WERI-Rb-1 (cell line): ENCODE results near the gene SPPL2B.

Experiments used
- DNase-seq: peaks from one replicate; pipeline ENCODE4 v3.0.0-alpha.2; 2020
- H3K27ac ChIP-seq: fragments of 250-450 bp; sonication (Bioruptor Pico); 2 replicates; pipeline ENCODE4 v1.5.1; 2020; ENCODE audit warnings: mild to moderate bottlenecking, moderate library complexity
- H3K27me3 ChIP-seq: fragments of 250-450 bp; sonication (Bioruptor Pico); 2 replicates; pipeline ENCODE4 v1.5.1; 2021; ENCODE audit warnings: mild to moderate bottlenecking, low read depth, moderate library complexity; ENCODE audit not compliant: insufficient read depth, severe bottlenecking
- H3K36me3 ChIP-seq: fragments of 250-450 bp; sonication (Bioruptor Pico); 2 replicates; pipeline ENCODE4 v1.5.1; 2020; ENCODE audit warnings: mild to moderate bottlenecking, moderate library complexity
- H3K4me3 ChIP-seq: 2 replicates; pipeline ENCODE4 v1.5.1; 2011; ENCODE audit warnings: low read depth, mild to moderate bottlenecking, control low read depth, low read length
- H3K9me3 ChIP-seq: fragments of 250-450 bp; sonication (Bioruptor Pico); 2 replicates; pipeline ENCODE4 v1.5.1; 2021; ENCODE audit warnings: mild to moderate bottlenecking, moderate library complexity; ENCODE audit not compliant: severe bottlenecking
- TF ChIP-seq, protein P1 (sequence below): IDR thresholded peaks from 2 replicates; pipeline ENCODE4 v1.5.1; 2011; ENCODE audit warnings: low read depth, mild to moderate bottlenecking, control low read depth, inconsistent platforms, low read length

Gene SPPL2B

DNA sequence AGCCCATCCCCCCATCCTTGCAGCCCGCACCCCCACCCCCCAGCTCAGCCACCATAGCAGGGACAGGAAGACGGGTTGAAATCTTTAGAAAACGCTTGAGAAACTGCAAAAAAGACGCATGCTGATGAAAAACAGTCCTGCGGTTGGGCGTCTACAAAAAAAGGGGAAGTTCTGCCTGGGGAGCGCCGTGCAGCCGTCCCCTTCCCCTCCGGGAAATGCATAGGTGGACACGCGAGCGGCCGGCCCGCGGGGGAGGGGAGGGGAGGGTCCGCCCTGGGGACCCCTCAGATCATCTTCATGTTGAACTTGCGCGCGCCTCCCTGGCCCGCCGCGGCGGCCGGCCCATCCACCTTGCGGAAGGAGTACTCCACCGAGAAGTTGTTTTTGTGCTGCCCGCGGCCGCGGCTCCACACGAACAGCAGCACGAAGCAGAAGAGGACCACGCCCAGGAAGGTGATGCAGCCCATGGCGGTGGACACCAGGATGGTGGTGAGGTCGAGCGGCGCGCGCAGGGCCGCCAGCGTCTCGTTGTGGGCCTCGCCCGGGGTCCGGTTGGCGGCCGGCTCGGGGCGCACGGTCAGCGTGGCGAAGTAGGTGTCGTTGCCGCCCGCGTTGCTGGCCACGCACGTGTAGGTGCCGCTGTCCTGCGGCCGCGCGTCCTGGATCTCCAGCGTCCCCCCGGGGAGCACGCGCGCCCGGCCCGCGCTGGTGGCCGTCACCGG lies 38.6 kb upstream of the SPPL2B start:
- peaks cover 9% of the 10 kb centered on the region for H3K27me3 ChIP-seq
- H3K27ac ChIP-seq: no peak overlapping the region
- no peaks in the 10 kb centered on the region for H3K9me3 ChIP-seq
- no peaks in the 10 kb centered on the region for H3K36me3 ChIP-seq
- TF ChIP-seq, protein P1, sequence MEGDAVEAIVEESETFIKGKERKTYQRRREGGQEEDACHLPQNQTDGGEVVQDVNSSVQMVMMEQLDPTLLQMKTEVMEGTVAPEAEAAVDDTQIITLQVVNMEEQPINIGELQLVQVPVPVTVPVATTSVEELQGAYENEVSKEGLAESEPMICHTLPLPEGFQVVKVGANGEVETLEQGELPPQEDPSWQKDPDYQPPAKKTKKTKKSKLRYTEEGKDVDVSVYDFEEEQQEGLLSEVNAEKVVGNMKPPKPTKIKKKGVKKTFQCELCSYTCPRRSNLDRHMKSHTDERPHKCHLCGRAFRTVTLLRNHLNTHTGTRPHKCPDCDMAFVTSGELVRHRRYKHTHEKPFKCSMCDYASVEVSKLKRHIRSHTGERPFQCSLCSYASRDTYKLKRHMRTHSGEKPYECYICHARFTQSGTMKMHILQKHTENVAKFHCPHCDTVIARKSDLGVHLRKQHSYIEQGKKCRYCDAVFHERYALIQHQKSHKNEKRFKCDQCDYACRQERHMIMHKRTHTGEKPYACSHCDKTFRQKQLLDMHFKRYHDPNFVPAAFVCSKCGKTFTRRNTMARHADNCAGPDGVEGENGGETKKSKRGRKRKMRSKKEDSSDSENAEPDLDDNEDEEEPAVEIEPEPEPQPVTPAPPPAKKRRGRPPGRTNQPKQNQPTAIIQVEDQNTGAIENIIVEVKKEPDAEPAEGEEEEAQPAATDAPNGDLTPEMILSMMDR: no peak
- DNase-seq: no peak
- peak overlapping the region; percentile 10 for H3K4me3 ChIP-seq

DNA sequence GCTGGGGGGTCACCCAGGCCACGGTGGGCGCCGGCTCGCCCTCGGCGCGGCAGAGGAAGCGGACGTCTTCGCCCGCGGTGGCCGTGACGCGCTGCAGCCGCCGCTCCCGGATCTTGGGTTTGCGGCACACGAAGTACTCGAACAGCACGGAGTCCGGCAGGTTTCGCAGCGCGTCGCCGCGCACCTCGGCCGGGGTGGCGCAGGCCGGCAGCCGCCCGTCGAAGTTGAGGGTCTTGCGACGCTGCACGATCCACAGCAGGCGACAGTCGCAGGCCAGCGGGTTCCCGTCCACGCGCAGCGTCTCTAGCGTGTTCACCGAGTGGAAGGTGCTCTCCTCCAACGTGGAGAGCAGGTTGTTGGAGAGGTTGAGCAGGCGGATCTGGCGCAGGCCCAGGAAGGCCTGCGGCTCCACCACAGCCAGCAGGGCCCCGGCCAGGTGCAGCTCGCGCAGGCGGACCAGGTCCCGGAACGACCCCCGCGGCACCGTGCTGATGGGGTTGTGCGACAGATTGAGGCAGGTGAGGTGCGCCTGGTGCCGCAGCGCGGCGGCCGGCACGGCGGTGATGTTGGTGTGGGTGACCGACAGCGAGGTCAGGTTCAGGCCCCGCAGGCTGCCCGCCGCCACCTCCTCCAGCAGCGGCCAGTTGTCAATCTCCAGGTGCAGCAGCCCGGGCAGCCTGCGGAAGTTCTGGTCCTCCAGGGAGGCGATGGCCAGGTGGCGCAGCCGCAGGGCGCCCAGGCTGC lies 37.9 kb upstream of the SPPL2B start:
- DNase-seq: no peak
- TF ChIP-seq, protein P1: no peak
- H3K27ac ChIP-seq: no peak overlapping the region
- H3K36me3 ChIP-seq: no peaks in the 10 kb centered on the region
- peaks cover 9% of the 10 kb centered on the region for H3K27me3 ChIP-seq
- H3K4me3 ChIP-seq: peak overlapping the region; percentile 35
- H3K9me3 ChIP-seq: no peaks in the 10 kb centered on the region

DNA sequence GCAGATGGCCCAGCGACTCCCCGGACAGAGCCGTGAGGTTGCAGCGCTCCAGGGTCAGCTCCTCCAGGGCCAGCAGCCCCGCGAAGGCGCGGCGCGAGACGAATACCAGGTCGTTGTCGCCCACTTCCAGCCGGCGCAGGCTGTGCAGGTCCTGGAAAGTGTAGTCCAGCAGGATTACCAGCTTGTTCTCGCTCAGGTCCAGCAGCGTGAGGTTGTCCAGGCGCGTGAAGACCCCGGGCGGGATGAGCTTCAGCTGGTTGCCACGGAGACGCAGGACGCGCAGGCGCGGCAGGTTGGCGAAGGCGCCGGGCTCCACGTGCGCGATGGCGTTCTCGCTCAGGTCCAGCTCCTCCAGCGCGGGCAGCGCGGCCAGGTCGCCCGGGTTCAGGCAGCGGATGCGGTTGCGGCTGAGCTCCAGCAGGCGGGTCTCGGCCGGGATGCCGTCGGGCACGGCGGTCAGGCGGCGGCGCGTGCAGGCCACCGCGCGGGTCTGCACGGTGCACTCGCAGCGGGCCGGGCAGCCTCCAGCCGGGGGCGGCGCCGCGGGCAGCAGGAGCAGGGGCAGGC lies 37.2 kb upstream of the SPPL2B start:
- Histone ChIP-seq H3K36me3 (no peaks in the 10 kb centered on the region), H3K9me3 (no peaks in the 10 kb centered on the region), H3K27ac (no peak overlapping the region), H3K27me3 (peaks cover 9% of the 10 kb centered on the region), H3K4me3 (peak overlapping the region; percentile 35)
- peak; percentile 65 for DNase-seq
- TF ChIP-seq, protein P1: no peak

DNA sequence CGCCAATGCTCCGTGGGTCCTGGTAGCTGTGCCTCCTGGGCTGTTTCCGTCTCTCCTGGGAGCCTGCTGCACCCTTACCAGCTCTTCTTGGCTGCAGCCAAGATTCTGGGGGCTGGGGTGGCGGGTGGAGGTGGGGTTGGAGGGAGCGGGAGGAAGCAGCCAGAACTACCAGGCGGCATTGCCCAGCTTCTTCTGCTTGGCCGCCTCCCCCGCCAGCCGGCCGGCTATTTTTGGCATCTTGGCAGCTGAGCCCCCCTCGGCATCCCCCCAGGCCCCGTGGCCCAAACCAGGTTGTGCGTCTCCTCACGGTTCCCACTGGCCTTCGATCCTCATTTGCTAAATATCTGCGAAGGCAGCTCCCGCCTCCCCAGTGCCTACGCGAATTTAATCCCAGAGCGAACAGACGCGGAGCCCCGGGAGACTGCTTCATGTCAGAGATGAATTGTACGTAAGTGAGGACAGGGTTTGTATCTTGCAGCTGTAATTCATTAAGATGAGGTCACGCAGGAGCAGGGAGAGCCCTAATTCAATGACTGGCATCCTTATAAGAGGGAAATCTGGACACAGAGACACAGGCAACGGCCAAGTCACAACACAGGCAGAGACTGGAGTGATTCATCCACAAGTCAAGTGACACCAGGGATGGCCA lies 33.7 kb upstream of the SPPL2B start:
- peaks cover 8% of the 10 kb centered on the region for H3K27me3 ChIP-seq
- DNase-seq: peak; percentile 55

DNA sequence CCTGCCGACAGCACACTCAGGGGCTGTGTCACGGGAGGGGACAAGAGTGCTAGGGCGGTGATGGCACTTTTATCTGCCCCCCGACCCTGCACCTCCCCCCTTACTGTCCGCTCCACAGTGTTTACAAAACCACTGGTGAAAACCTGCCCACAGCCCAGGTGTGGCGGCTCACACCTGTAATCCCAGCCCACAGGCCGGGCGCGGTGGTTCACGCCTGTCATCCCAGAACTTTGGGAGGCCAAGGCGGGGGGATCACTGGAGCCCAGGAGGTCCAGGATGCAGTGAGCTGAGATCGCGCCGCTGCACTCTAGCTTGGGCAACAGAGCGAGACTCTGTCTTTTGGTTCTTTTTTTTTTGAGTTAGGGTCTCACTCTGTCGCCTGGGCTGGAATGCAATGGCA lies 32.3 kb upstream of the SPPL2B start:
- Histone ChIP-seq H3K4me3 (no peak overlapping the region), H3K27ac (no peak overlapping the region), H3K36me3 (no peaks in the 10 kb centered on the region), H3K9me3 (no peaks in the 10 kb centered on the region), H3K27me3 (no peaks in the 10 kb centered on the region)
- DNase-seq: no peak
- TF ChIP-seq, protein P1: no peak

More for the DNA sequence above, 33.7 kb upstream of the SPPL2B start:
- no peaks in the 10 kb centered on the region for H3K9me3 ChIP-seq
- TF ChIP-seq, protein P1: no peak
- no peak overlapping the region for H3K4me3 ChIP-seq
- peak overlapping the region; percentile 19 for H3K27ac ChIP-seq
- H3K36me3 ChIP-seq: no peaks in the 10 kb centered on the region
